Prostate gland (tissue), 2 donors: Measurements from ENCODE around the gene GGT7.

ENCODE experiments used
- CTCF ChIP-seq, 4 experiments: fragments of 200-600 bp in 2 of 4; fragments of 450-650 bp in 2 of 4; sonication (generic) in 2 of 4; IDR thresholded peaks; 1 replicate in 3 of 4; 2 replicates in 1 of 4; pipeline ENCODE4 v1.5.1; 2016 to 2019; ENCODE audit warnings: antibody characterized with exemption in 4 of 4, mild to moderate bottlenecking in 2 of 4, moderate library complexity in 2 of 4
- POLR2A ChIP-seq: fragments of 450-650 bp; IDR thresholded peaks from one replicate; pipeline ENCODE4 v1.6.1; 2016; ENCODE audit warnings: antibody characterized with exemption, mild to moderate bottlenecking

GRCh38 chr20:34880215-34880850 lies 7.7 kb upstream of the GGT7 start:
- no peak for TF ChIP-seq CTCF (IDR thresholded peaks at IDR 0.05)
- TF ChIP-seq POLR2A, result no peak
